ENCODE measurements around the gene WIPF3.

Gene WIPF3, protein sequence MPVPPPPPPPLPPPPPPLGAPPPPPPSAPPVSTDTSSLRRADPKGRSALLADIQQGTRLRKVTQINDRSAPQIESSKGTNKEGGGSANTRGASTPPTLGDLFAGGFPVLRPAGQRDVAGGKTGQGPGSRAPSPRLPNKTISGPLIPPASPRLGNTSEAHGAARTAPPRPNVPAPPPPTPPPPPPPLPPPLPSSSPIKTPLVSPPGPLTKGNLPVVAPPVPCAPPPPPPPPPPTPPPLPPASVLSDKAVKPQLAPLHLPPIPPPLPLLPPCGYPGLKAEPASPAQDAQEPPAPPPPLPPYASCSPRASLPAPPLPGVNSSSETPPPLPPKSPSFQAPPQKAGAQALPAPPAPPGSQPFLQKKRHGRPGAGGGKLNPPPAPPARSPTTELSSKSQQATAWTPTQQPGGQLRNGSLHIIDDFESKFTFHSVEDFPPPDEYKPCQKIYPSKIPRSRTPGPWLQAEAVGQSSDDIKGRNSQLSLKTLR

GRCh38 chr7:29806208-29806994 is at the start of gene WIPF3:
Gene WIPF3, plus strand, starts transcription at chr7:29806508. Its CDS starts 28,217 bp downstream, at chr7:29834725.
- DNase-seq (ENCODE audit: low spot score), result peak; percentile 34

DNA sequence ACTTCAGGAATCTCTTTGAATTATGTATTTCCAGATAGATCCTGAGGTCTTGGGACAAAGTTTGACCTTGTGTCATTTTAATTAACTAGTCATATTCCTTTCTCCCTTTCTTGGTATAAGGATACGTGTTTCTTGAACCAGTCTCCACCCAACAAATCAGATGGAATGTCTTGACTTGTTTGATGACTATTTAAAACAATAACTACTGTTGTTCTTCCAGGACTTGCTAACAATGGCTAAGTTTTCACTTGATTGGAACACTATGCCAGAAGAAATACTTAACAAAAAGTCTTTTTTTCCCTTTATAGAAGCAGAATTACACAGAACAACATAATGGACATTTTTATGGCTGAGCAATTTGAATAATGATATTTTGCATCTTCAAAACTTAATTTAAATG is 43.0 kb upstream of the WIPF3 start:
- DNase-seq (ENCODE audit: low spot score), result no peak

GRCh38 chr7:29764227-29764626 is 42.1 kb upstream of the WIPF3 start:
- DNase-seq (ENCODE audit: low spot score), result no peak

- DNase-seq (ENCODE audit: low spot score), result no peak
Observed at GRCh38 chr7:29765490-29765889, 40.8 kb upstream of the WIPF3 start.

GRCh38 chr7:29770371-29770770 is 35.9 kb upstream of the WIPF3 start:
- no peak for DNase-seq (ENCODE audit: low spot score)

DNA sequence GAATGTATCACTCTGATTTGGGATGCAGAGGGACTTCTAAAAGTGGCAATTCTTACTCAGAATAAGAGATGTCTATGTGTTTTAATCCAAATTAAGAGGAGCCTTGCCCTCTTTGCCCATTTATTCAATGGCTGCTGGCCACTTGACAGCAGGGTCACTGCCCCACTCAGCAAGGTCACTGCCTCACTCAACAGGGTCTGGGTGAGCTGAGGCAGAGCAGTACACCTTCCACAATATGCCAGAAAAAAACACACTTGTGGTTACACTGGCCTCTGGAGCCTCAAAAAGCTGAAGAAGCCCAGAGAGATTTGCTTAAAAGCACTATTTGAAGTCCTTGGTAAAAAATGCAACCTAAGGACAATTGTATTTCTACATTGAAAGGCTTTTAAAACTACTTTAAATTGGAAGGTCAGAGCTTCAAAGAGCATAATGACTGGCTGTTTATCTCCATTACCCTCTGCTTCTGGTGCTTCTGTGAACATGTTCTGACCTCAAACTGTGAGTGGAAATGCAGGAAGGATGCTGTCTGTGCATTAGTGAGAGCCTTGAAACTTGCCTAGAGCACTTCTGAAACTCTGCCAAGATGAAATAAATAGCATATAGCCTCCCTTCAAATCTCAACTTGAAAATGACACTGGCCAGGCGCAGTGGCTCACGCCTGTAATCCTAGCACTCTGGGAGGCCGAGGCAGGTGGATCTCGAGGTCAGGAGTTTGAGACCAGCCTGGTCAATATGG is 35.1 kb upstream of the WIPF3 start:
- no peak for DNase-seq (ENCODE audit: low spot score)

GRCh38 chr7:29779017-29779416 is 27.3 kb upstream of the WIPF3 start:
- DNase-seq (ENCODE audit: low spot score), result no peak

- no peak for DNase-seq (ENCODE audit: low spot score)
Observed at GRCh38 chr7:29780346-29780745, 26.0 kb upstream of the WIPF3 start.

DNA sequence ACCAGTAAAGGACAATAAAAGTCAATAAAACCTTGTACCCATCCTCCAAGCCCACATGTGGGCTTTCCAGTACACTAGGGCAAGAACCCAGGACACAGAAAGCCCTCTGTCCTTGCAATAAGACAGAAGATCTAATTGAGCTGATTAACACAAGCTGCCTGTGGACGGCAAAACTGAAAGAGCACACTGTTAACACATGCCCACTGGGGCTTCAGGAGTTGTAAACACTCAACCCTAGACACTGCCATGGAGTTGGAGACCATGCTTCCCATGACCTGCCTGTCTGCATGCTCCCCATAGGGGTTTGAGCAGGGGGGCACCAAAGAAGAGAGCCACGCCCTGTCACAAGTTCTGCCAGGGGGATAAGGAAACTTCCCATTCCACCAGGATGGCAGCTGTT is 22.6 kb upstream of the WIPF3 start:
- no peak for DNase-seq (ENCODE audit: low spot score)

DNA sequence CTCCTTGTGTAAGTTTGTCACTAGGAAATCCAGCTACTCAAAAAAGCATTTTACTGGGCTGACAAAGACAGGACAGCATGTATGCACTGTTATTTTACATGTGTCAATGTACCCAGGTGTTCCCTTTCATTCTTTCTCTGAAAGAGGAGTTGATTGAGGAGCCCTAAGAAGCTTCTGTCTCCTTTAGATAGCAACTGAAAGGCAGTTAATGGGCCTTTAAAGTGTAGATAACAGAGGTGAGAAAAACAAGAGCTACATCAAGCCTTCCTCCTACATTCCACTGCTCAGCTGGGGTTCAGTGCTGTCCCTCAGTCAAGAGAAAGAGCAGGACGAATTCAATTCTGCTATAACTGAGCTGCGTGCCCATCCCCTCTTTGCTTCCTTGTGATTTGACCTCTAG is 12.8 kb upstream of the WIPF3 start:
- DNase-seq (ENCODE audit: low spot score), result no peak

- DNase-seq (ENCODE audit: low spot score), result no peak
Observed at GRCh38 chr7:29794959-29795629, 11.2 kb upstream of the WIPF3 start.

GRCh38 chr7:29795696-29796580 is 10.4 kb upstream of the WIPF3 start:
- DNase-seq (ENCODE audit: low spot score), result no peak

- no peak for DNase-seq (ENCODE audit: low spot score)
Observed at GRCh38 chr7:29797112-29797944, 9.0 kb upstream of the WIPF3 start.

- no peak for DNase-seq (ENCODE audit: low spot score)
Observed at GRCh38 chr7:29798422-29798821, 7.9 kb upstream of the WIPF3 start.

DNA sequence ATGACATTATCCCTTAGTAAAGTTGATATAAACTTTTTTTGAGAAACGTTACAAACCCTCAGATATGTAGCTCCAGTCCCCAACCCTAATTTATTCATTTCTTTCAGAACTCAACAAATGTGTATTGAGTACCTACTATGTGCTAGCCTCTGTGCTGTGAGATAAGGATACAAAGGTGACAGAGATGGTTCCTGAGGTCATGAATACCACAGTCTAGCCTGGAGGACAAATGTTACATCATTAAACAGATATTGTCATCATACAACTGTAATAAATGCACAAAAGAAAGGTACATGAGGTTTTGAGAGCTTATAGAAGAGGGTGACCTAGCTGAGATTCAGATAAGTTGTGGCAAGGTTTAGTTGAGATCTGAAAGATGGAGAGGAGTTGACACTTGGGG is 4.4 kb upstream of the WIPF3 start:
- DNase-seq (ENCODE audit: low spot score), result no peak

DNA sequence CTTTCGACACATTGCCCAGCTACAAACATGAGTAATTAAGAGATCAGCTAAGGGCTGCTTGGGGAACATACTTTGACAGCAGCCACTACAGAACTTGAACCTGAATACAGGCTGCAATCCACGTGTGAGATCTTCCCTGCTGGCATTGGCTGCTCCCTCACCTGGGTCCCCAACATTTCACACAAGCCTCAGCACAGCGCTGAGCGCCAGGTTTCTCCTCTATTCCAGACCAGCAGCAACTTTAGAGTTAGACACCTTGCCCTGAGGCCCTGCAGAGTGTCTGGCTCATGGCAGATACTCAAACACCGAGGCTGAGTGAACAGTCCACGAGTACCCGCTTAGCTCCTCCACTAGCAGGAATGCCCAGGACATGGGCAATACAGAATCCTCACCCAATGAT is 1.3 kb upstream of the WIPF3 start:
- DNase-seq (ENCODE audit: low spot score), result no peak

- no peak for DNase-seq (ENCODE audit: low spot score)
Observed at GRCh38 chr7:29805886-29806207, 461 bp upstream of the WIPF3 start.

DNA sequence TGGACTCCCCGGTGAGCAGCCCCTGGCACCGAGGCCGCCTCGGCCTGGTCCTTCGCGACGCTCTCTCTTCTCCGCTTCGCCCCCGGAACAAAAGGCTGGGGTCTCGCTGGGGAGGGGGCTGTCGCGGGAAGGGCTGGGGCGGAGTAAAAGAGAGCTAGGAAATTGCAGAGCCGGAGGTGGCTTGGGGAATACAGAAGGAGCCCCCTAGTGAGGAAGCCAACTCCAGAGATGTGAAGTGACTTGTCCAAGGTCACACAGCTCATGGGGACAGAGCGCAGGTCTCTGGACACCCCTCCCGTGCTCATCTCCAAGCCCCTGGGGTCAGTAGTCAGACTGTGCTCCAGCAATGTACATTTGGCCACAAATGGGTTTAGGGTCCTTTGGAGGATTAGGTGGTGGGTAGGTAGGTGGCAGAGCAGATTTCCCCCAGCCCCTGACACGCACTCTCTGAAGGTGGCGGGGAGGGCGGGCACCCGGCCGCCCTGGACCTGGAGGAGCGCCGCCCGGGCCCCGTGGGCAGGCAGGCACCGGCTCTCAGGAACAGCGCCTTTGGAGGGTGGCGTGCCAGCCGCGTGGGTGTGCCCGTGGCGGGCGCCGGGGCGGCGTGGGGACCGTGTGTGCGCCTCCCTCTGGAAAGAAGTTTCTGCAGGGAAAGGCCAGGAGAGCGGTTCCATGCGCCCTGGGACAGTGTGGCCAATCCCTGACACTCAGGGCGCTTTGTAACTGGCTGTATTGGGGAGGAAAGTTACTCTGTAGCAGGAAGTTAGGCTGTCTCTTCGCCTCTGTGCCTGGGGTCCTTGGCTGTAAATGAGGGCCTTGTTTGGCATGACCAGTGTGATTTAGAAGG is 910 bp downstream of the WIPF3 start:
- DNase-seq (ENCODE audit: low spot score), result peak; percentile 27
